ENCODE results near the gene TDRD12. TPM values are rescaled to one million over a fixed set of nuclear protein-coding genes. Genes with fewer than 3 reads are reported as not detected.

TDRD12 gene
- 1 to 10 TPM in 1 of 2 donors, under 1 TPM in 1; 0.09 to 5.8 TPM for total RNA-seq

GRCh38 chr19:32719611-32720059, at the start of gene TDRD12:
Gene TDRD12 (plus strand): TSS chr19:32719767. CDS start chr19:32720073, 306 bp downstream.
- Mint-ChIP-seq H3K27ac (peak within 1 kb of the TSS in 1 of 2 donors; percentile 37), H3K36me3 (peaks cover 0 to 11% of the 10 kb centered on the region in 2 donors), H3K9me3 (peaks cover 0 to 4% of the 10 kb centered on the region in 2 donors)
- peak in 1 of 2 donors; percentile 63 for ATAC-seq
- peak in 1 of 2 donors; percentile 22 for DNase-seq (ENCODE audit: low spot score in 2 of 2)

GRCh38 chr19:32671883-32672593, 47.5 kb upstream of the TDRD12 start:
- H3K36me3 Mint-ChIP-seq, result peaks cover 0 to 5% of the 10 kb centered on the region in 2 donors
- ATAC-seq (no peak), DNase-seq (ENCODE audit: low spot score in 2 of 2) (no peak)
- H3K9me3 Mint-ChIP-seq, result no peaks in the 10 kb centered on the region
- no peak overlapping the region for H3K27ac Mint-ChIP-seq

- Mint-ChIP-seq H3K36me3 (peaks cover 0 to 5% of the 10 kb centered on the region in 2 donors), H3K9me3 (no peaks in the 10 kb centered on the region), H3K27ac (no peak overlapping the region)
- no peak for DNase-seq (ENCODE audit: low spot score in 2 of 2)
- ATAC-seq, result no peak
Observed at GRCh38 chr19:32672841-32673240, 46.7 kb upstream of the TDRD12 start.

GRCh38 chr19:32673573-32673972, 46.0 kb upstream of the TDRD12 start:
- Mint-ChIP-seq H3K27ac (peak overlapping the region in 1 of 2 donors; percentile 37), H3K36me3 (peaks cover 0 to 5% of the 10 kb centered on the region in 2 donors), H3K9me3 (no peaks in the 10 kb centered on the region)
- no peak for DNase-seq (ENCODE audit: low spot score in 2 of 2)
- no peak for ATAC-seq

- Mint-ChIP-seq H3K36me3 (peaks cover 0 to 5% of the 10 kb centered on the region in 2 donors), H3K27ac (peak overlapping the region; percentile 66 to 91), H3K9me3 (no peaks in the 10 kb centered on the region)
- DNase-seq (ENCODE audit: low spot score in 2 of 2), result no peak
- ATAC-seq, result no peak
Observed at GRCh38 chr19:32674153-32674930, 45.2 kb upstream of the TDRD12 start.

- H3K27ac Mint-ChIP-seq, result peak within 1 kb of the TSS; percentile 66 to 91
Observed at GRCh38 chr19:32674931-32675719, 44.4 kb upstream of the TDRD12 start, which contains the start of gene ANKRD27. Gene ANKRD27 (minus strand): TSS chr19:32675180. CDS start chr19:32659015, 16,165 bp downstream.

GRCh38 chr19:32675720-32676185, 43.8 kb upstream of the TDRD12 start, which contains the start of gene RGS9BP:
Gene RGS9BP (plus strand): TSS chr19:32675848. CDS start chr19:32676264, 416 bp downstream.
- H3K36me3 Mint-ChIP-seq, result peaks cover 0 to 5% of the 10 kb centered on the region in 2 donors
- H3K27ac Mint-ChIP-seq, result peak within 1 kb of the TSS in 1 of 2 donors; percentile 66
- ATAC-seq (peak; percentile 55 to 56), DNase-seq (ENCODE audit: low spot score in 2 of 2) (peak in 1 of 2 donors; percentile 64)
- no peaks in the 10 kb centered on the region for H3K9me3 Mint-ChIP-seq

More at GRCh38 chr19:32674931-32675719, 44.4 kb upstream of the TDRD12 start, which contains the start of gene ANKRD27:
- peak; percentile 96 to 98 for ATAC-seq
- Mint-ChIP-seq H3K36me3 (peaks cover 0 to 5% of the 10 kb centered on the region in 2 donors), H3K9me3 (no peaks in the 10 kb centered on the region)
- peak; percentile 98 to 99 for DNase-seq (ENCODE audit: low spot score in 2 of 2)

GRCh38 chr19:32676186-32676894, 43.2 kb upstream of the TDRD12 start:
- no peak for ATAC-seq
- Mint-ChIP-seq H3K9me3 (no peaks in the 10 kb centered on the region), H3K27ac (no peak overlapping the region), H3K36me3 (peaks cover 0 to 5% of the 10 kb centered on the region in 2 donors)
- DNase-seq (ENCODE audit: low spot score in 2 of 2), result peak in 1 of 2 donors; percentile 29

GRCh38 chr19:32676895-32677359, 42.6 kb upstream of the TDRD12 start:
- Mint-ChIP-seq H3K9me3 (no peaks in the 10 kb centered on the region), H3K36me3 (peaks cover 0 to 5% of the 10 kb centered on the region in 2 donors), H3K27ac (no peak overlapping the region)
- DNase-seq (ENCODE audit: low spot score in 2 of 2), result no peak
- ATAC-seq, result no peak

GRCh38 chr19:32677657-32678056, 41.9 kb upstream of the TDRD12 start:
- ATAC-seq (no peak), DNase-seq (ENCODE audit: low spot score in 2 of 2) (no peak)
- Mint-ChIP-seq H3K9me3 (no peaks in the 10 kb centered on the region), H3K27ac (no peak overlapping the region), H3K36me3 (peaks cover 0 to 5% of the 10 kb centered on the region in 2 donors)

GRCh38 chr19:32680986-32681385, 38.6 kb upstream of the TDRD12 start:
- H3K9me3 Mint-ChIP-seq, result no peaks in the 10 kb centered on the region
- DNase-seq (ENCODE audit: low spot score in 2 of 2), result no peak
- no peaks in the 10 kb centered on the region for H3K36me3 Mint-ChIP-seq
- no peak for ATAC-seq
- H3K27ac Mint-ChIP-seq, result no peak overlapping the region

- Mint-ChIP-seq H3K27ac (no peak overlapping the region), H3K36me3 (peaks cover 0 to 4% of the 10 kb centered on the region in 2 donors), H3K9me3 (no peaks in the 10 kb centered on the region)
- DNase-seq (ENCODE audit: low spot score in 2 of 2), result no peak
- no peak for ATAC-seq
Observed at GRCh38 chr19:32682317-32682716, 37.2 kb upstream of the TDRD12 start.

GRCh38 chr19:32686847-32687475, 32.6 kb upstream of the TDRD12 start:
- H3K36me3 Mint-ChIP-seq, result peaks cover 0 to 9% of the 10 kb centered on the region in 2 donors
- DNase-seq (ENCODE audit: low spot score in 2 of 2) (no peak), ATAC-seq (no peak)
- H3K9me3 Mint-ChIP-seq, result no peaks in the 10 kb centered on the region
- no peak overlapping the region for H3K27ac Mint-ChIP-seq

GRCh38 chr19:32687681-32688080, 31.9 kb upstream of the TDRD12 start:
- Mint-ChIP-seq H3K36me3 (peaks cover 2 to 12% of the 10 kb centered on the region in 2 donors), H3K9me3 (no peaks in the 10 kb centered on the region), H3K27ac (no peak overlapping the region)
- no peak for ATAC-seq
- DNase-seq (ENCODE audit: low spot score in 2 of 2), result no peak

- Mint-ChIP-seq H3K27ac (no peak overlapping the region), H3K36me3 (peaks cover 8 to 18% of the 10 kb centered on the region in 2 donors), H3K9me3 (peaks cover 3 to 4% of the 10 kb centered on the region in 2 donors)
- ATAC-seq, result no peak
- no peak for DNase-seq (ENCODE audit: low spot score in 2 of 2)
Observed at GRCh38 chr19:32688311-32688710, 31.3 kb upstream of the TDRD12 start.

All from activated naive CD4-positive, alpha-beta T cell treated with anti-CD3 and anti-CD28 coated beads, Interleukin-2, amount 50 U/mL, for 72 hours (primary cell).